ENCODE results near the gene KIR2DL1.

Gene KIR2DL1

DNA sequence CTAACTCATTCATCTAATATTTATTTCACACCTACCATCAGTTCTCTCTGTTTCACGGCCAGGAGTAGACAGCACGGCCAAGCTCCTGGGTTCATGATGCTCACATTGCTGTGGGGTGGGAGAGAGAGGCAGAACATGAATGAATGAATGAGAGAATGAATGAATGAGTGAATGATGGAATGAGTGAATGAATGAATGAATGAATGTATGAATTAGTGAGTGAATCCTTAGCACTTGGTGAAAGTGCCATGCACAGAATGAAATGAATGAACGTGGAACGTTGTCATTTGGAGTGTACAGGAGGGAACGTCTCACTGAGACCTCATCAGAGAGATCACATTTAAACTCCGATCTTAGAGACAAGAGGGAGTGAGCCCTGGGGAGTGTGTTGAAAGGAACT, 21.9 kb downstream of the KIR2DL1 start (continued):
- TF ChIP-seq, protein P1, sequence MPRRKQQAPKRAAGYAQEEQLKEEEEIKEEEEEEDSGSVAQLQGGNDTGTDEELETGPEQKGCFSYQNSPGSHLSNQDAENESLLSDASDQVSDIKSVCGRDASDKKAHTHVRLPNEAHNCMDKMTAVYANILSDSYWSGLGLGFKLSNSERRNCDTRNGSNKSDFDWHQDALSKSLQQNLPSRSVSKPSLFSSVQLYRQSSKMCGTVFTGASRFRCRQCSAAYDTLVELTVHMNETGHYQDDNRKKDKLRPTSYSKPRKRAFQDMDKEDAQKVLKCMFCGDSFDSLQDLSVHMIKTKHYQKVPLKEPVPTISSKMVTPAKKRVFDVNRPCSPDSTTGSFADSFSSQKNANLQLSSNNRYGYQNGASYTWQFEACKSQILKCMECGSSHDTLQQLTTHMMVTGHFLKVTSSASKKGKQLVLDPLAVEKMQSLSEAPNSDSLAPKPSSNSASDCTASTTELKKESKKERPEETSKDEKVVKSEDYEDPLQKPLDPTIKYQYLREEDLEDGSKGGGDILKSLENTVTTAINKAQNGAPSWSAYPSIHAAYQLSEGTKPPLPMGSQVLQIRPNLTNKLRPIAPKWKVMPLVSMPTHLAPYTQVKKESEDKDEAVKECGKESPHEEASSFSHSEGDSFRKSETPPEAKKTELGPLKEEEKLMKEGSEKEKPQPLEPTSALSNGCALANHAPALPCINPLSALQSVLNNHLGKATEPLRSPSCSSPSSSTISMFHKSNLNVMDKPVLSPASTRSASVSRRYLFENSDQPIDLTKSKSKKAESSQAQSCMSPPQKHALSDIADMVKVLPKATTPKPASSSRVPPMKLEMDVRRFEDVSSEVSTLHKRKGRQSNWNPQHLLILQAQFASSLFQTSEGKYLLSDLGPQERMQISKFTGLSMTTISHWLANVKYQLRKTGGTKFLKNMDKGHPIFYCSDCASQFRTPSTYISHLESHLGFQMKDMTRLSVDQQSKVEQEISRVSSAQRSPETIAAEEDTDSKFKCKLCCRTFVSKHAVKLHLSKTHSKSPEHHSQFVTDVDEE (CRISPR knock-in tag; IDR thresholded peaks at IDR 0.05) = no peak
- TF ChIP-seq ARNTL (CRISPR knock-in tag; IDR thresholded peaks at IDR 0.05; ENCODE audit: borderline replicate concordance, low read depth) (no peak), PPARA (CRISPR knock-in tag; IDR thresholded peaks at IDR 0.05; ENCODE audit: borderline replicate concordance) (no peak)

DNA sequence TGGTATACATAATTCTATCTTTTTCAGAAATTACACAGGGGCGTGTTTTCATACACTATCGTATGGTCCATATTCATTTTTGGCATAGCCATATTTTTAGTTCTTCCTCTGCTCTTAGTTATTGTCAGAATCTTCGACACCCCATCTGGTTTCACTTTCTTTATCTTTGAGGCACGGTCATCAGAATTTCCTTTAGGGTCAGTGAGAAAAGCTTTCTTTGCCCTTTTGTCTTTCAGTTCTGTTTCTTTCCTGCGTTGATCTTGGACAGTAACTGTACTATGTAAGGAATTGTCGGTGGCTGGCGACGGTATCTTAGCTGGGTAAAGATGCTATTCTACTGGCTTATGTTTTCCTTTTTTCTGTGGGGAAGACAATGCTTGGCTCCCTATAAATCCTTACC, 23.2 kb downstream of the KIR2DL1 start:
- no peak for ATAC-seq
- TF ChIP-seq ZNF565 (CRISPR knock-in tag; conservative IDR thresholded peaks at IDR 0.05; ENCODE audit: low read depth) (no peak), CSDC2 (CRISPR knock-in tag; IDR thresholded peaks at IDR 0.05) (no peak), ZNF70 (CRISPR knock-in tag; IDR thresholded peaks at IDR 0.05) (no peak), ARNTL (CRISPR knock-in tag; IDR thresholded peaks at IDR 0.05; ENCODE audit: borderline replicate concordance, low read depth) (no peak), ZFP30 (CRISPR knock-in tag; IDR thresholded peaks at IDR 0.05) (no peak), ZC3H10 (CRISPR knock-in tag; IDR thresholded peaks at IDR 0.05) (no peak), TOX (CRISPR knock-in tag; IDR thresholded peaks at IDR 0.05; ENCODE audit: borderline replicate concordance) (no peak), ESRRG (CRISPR knock-in tag; IDR thresholded peaks at IDR 0.05) (no peak), TCF4 (CRISPR knock-in tag; IDR thresholded peaks at IDR 0.05; ENCODE audit: borderline replicate concordance) (no peak), SNAI2 (CRISPR knock-in tag; IDR thresholded peaks at IDR 0.05) (no peak), ISL1 (CRISPR knock-in tag; IDR thresholded peaks at IDR 0.05) (no peak), ZFP3 (CRISPR knock-in tag; IDR thresholded peaks at IDR 0.05) (no peak), ZNF8 (CRISPR knock-in tag; IDR thresholded peaks at IDR 0.05) (no peak)
- TF ChIP-seq, protein P2, sequence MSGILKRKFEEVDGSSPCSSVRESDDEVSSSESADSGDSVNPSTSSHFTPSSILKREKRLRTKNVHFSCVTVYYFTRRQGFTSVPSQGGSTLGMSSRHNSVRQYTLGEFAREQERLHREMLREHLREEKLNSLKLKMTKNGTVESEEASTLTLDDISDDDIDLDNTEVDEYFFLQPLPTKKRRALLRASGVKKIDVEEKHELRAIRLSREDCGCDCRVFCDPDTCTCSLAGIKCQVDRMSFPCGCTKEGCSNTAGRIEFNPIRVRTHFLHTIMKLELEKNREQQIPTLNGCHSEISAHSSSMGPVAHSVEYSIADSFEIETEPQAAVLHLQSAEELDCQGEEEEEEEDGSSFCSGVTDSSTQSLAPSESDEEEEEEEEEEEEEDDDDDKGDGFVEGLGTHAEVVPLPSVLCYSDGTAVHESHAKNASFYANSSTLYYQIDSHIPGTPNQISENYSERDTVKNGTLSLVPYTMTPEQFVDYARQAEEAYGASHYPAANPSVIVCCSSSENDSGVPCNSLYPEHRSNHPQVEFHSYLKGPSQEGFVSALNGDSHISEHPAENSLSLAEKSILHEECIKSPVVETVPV (CRISPR knock-in tag; IDR thresholded peaks at IDR 0.05) = no peak
- TF ChIP-seq, protein P3, sequence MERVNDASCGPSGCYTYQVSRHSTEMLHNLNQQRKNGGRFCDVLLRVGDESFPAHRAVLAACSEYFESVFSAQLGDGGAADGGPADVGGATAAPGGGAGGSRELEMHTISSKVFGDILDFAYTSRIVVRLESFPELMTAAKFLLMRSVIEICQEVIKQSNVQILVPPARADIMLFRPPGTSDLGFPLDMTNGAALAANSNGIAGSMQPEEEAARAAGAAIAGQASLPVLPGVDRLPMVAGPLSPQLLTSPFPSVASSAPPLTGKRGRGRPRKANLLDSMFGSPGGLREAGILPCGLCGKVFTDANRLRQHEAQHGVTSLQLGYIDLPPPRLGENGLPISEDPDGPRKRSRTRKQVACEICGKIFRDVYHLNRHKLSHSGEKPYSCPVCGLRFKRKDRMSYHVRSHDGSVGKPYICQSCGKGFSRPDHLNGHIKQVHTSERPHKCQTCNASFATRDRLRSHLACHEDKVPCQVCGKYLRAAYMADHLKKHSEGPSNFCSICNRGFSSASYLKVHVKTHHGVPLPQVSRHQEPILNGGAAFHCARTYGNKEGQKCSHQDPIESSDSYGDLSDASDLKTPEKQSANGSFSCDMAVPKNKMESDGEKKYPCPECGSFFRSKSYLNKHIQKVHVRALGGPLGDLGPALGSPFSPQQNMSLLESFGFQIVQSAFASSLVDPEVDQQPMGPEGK (CRISPR knock-in tag; IDR thresholded peaks at IDR 0.05; ENCODE audit: borderline replicate concordance) = no peak

DNA sequence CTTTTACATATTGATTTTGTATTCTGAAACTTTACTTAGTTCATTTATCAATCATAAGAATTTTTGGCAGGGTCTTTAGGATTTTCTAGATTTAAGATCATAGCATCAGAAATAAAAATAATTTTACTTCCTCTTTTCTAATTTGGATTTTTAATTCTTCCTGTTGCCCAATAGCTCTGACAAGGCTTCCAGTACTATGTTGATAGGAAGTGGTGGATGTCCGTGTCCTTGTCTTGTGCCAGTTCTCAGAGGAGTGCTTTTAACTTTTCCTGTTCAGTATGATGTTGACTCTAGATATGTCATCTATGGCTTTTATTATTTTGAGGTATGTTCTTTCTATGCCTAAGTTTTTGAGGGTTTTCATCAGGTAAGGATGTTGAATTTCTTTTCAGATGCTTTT, 26.2 kb downstream of the KIR2DL1 start:
- ATAC-seq = no peak
- TF ChIP-seq ZNF8 (CRISPR knock-in tag; IDR thresholded peaks at IDR 0.05) (no peak), ZFP3 (CRISPR knock-in tag; IDR thresholded peaks at IDR 0.05) (no peak), ESRRG (CRISPR knock-in tag; IDR thresholded peaks at IDR 0.05) (no peak), PPARA (CRISPR knock-in tag; IDR thresholded peaks at IDR 0.05; ENCODE audit: borderline replicate concordance) (no peak), ZNF565 (CRISPR knock-in tag; conservative IDR thresholded peaks at IDR 0.05; ENCODE audit: low read depth) (no peak), OSR1 (CRISPR knock-in tag; IDR thresholded peaks at IDR 0.05) (no peak)
- TF ChIP-seq, protein P1 (CRISPR knock-in tag; IDR thresholded peaks at IDR 0.05) = no peak
- TF ChIP-seq, protein P4, sequence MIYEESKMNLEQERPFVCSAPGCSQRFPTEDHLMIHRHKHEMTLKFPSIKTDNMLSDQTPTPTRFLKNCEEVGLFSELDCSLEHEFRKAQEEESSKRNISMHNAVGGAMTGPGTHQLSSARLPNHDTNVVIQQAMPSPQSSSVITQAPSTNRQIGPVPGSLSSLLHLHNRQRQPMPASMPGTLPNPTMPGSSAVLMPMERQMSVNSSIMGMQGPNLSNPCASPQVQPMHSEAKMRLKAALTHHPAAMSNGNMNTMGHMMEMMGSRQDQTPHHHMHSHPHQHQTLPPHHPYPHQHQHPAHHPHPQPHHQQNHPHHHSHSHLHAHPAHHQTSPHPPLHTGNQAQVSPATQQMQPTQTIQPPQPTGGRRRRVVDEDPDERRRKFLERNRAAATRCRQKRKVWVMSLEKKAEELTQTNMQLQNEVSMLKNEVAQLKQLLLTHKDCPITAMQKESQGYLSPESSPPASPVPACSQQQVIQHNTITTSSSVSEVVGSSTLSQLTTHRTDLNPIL (CRISPR knock-in tag; IDR thresholded peaks at IDR 0.05; ENCODE audit: low read depth) = no peak
